GM12801 (cell line): Measurements from ENCODE around the gene NXPE1.

Experiments
- CTCF ChIP-seq: IDR thresholded peaks from one replicate; pipeline ENCODE4 v1.5.1; 2011; ENCODE audit warnings: control low read depth; ENCODE audit not compliant: insufficient read length; ENCODE audit errors: extremely low read depth

The NXPE1 gene

DNA sequence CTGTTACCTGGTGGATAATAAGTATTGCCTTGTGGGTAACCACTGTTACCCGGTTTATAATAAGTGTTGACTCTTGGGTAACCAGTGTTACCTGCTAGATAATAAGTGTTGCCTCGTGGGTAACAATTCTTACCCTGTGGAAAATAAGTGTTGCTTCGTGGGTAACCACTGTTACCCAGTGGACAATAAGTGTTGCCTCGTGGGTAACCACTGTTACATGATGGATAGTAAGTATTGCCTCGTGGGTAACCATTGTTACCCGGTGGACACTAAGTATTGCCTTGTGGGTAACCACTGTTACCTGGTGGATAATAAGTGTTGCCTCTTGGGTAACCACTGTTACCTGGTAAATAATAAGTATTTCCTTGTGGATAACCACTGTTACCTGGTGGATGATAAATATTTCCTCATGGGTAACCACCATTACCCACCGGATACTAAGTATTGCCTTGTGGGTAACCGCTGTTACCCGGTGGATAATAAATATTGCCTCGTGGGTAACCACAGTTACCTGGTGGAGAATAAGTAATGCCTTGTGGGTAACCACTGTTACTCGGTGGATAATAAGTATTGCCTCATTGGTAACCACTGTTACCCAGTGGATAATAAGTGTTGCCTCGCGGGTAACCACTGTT is 44.6 kb upstream of the NXPE1 start:
- TF ChIP-seq CTCF, result no peak

DNA sequence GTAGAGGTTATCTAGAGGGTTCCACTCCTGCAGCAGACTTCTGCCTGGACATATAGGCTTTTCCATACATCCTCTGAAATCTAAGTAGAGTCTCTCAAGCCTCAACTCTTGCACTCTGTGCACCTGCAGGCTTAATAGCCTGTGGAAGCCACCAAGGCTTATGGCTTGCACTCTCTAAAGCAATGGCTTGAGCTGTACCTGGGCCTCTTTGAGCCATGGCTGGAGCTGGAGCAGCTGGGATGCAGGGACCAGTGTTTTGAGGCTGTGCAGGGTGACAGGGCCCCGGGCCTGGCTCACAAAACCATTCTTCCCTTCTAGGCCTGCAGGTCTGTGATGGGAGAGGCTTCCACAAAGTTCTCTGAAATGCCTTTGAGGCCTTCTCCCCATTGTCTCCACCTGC is 38.8 kb upstream of the NXPE1 start:
- TF ChIP-seq CTCF, result no peak

- TF ChIP-seq CTCF, result no peak
Measured at GRCh38 chr11:114596175-114596919, 36.7 kb upstream of the NXPE1 start.

GRCh38 chr11:114595571-114595970 is 35.9 kb upstream of the NXPE1 start, which contains the start of gene NXPE4:
TSS of gene NXPE4 (minus strand) at chr11:114595786. CDS start at chr11:114594759, 1,027 bp downstream.
- no peak for TF ChIP-seq CTCF

DNA sequence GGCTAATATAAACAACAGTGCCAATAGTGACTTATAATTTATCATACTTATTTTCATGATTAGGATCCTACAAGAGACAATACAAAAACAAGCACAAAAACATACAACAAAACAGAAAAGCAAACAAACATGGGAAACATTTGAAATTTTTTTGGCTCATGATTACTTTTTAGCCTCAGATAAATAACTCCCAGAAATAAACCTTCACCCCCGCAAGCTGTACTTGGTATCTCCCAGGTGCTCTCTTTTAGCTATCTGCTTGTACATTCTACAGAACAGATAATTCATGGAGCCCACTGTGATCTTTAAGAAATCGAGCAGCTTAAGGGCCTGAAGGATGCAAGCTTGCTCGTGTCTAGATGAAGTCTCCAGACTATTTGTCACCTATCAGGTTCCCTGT is 35.0 kb upstream of the NXPE1 start:
- no peak for TF ChIP-seq CTCF

DNA sequence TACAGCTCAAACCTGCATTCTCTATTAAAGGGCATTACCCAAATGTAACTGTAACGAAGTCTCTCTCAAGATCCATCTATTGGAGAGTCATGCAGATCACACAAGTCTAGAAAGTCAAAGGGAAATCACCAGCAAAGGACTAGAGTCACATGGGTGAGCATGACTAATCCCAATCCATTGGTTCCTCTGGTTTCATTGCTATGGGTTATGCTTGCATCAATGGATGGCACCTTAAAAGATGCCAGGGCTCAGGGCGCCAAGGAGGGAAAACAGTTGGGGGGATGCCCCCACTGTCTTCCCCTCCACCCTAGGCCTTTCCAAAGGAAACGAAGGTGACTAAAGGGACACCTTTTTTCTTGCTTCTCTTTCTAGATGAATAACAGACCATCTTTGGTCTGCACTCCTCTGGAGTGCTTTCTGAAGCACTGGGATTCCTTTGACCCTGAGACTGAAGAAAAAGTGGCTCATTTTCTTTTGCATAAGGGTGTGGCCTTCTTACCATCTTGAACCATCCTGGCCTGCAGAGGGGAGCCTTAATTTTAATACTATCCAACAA is 27.8 kb upstream of the NXPE1 start:
- no peak for TF ChIP-seq CTCF

- TF ChIP-seq CTCF, result no peak
Measured at GRCh38 chr11:114586797-114587196, 27.1 kb upstream of the NXPE1 start.
